Measurements from ENCODE around the gene PCDH9.

- TF ChIP-seq, protein P1, sequence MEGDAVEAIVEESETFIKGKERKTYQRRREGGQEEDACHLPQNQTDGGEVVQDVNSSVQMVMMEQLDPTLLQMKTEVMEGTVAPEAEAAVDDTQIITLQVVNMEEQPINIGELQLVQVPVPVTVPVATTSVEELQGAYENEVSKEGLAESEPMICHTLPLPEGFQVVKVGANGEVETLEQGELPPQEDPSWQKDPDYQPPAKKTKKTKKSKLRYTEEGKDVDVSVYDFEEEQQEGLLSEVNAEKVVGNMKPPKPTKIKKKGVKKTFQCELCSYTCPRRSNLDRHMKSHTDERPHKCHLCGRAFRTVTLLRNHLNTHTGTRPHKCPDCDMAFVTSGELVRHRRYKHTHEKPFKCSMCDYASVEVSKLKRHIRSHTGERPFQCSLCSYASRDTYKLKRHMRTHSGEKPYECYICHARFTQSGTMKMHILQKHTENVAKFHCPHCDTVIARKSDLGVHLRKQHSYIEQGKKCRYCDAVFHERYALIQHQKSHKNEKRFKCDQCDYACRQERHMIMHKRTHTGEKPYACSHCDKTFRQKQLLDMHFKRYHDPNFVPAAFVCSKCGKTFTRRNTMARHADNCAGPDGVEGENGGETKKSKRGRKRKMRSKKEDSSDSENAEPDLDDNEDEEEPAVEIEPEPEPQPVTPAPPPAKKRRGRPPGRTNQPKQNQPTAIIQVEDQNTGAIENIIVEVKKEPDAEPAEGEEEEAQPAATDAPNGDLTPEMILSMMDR (IDR thresholded peaks at IDR 0.05), result no peak
- no peak for TF ChIP-seq POLR2A (IDR thresholded peaks at IDR 0.05)
- no peak for TF ChIP-seq POLR2AphosphoS5 (IDR thresholded peaks at IDR 0.05)
- no peak for TF ChIP-seq EP300 (IDR thresholded peaks at IDR 0.05)
Observed at GRCh38 chr13:66751691-66752090, 478.4 kb downstream of the PCDH9 start.

Measured in suprapubic skin (tissue), 4 donors.